ENCODE results near the gene MAP4K4.

DNA sequence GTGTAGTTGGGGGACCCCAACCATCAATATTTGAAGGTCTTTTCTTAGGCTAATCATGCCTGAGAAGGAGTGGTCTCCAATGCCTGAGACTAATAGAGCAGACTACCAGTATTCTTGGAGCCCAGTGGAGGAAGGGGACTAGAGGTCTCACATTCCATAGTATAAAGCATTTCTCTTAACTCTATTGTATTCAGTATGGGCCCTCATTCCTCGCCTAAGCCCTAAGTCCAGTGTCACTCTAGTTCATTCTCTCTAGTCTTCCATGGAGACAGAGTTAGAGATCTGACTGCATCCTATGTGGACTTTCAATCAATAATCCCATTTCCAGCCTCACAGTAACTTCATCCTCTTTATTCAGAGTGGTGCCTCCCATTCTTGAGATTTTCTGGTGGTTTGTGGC lies 29.7 kb upstream of the MAP4K4 start:
- TF ChIP-seq, protein P1, sequence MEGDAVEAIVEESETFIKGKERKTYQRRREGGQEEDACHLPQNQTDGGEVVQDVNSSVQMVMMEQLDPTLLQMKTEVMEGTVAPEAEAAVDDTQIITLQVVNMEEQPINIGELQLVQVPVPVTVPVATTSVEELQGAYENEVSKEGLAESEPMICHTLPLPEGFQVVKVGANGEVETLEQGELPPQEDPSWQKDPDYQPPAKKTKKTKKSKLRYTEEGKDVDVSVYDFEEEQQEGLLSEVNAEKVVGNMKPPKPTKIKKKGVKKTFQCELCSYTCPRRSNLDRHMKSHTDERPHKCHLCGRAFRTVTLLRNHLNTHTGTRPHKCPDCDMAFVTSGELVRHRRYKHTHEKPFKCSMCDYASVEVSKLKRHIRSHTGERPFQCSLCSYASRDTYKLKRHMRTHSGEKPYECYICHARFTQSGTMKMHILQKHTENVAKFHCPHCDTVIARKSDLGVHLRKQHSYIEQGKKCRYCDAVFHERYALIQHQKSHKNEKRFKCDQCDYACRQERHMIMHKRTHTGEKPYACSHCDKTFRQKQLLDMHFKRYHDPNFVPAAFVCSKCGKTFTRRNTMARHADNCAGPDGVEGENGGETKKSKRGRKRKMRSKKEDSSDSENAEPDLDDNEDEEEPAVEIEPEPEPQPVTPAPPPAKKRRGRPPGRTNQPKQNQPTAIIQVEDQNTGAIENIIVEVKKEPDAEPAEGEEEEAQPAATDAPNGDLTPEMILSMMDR (IDR thresholded peaks at IDR 0.05) = no peak
- TF ChIP-seq POLR2A (IDR thresholded peaks at IDR 0.05) = no peak
